ENCODE results near the gene NDFIP1.
"Not testable (repeated sequence)": the region's sequence is repeated elsewhere in the genome, so short reads cannot be mapped to it uniquely, and the experiment has no call there.

NDFIP1 gene

DNA sequence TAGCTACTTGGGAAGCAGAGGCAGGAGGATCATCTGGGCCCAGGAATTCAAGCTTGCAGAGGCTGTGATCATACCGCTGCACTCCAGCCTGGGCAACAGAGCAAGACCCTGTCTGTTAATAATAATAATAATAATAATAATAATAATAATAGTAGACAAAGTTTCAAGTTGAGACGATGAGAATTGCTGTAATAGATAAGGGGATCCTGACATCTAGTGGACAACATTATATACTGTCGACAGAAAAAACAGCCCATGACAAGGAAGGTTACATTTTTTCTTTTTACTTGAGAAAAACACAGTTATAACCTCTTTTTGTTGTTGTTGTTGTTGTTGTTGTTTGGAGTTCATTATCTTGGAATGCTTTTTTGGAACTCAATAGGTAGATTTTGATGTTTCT is 35.3 kb downstream of the NDFIP1 start:
- H3K36me3 Mint-ChIP-seq (ENCODE audit: low read depth) = peaks cover 39% of the 10 kb centered on the region
- no peaks in the 10 kb centered on the region for H3K27me3 Mint-ChIP-seq (ENCODE audit: low read depth)
- H3K4me1 Mint-ChIP-seq (ENCODE audit: low read depth) = no peaks in the 10 kb centered on the region
- H3K4me3 Mint-ChIP-seq = no peak overlapping the region
- no peak overlapping the region for H3K27ac Mint-ChIP-seq
- no peaks in the 10 kb centered on the region for H3K9me3 Mint-ChIP-seq
- no peak for DNase-seq (ENCODE audit: low spot score)

DNA sequence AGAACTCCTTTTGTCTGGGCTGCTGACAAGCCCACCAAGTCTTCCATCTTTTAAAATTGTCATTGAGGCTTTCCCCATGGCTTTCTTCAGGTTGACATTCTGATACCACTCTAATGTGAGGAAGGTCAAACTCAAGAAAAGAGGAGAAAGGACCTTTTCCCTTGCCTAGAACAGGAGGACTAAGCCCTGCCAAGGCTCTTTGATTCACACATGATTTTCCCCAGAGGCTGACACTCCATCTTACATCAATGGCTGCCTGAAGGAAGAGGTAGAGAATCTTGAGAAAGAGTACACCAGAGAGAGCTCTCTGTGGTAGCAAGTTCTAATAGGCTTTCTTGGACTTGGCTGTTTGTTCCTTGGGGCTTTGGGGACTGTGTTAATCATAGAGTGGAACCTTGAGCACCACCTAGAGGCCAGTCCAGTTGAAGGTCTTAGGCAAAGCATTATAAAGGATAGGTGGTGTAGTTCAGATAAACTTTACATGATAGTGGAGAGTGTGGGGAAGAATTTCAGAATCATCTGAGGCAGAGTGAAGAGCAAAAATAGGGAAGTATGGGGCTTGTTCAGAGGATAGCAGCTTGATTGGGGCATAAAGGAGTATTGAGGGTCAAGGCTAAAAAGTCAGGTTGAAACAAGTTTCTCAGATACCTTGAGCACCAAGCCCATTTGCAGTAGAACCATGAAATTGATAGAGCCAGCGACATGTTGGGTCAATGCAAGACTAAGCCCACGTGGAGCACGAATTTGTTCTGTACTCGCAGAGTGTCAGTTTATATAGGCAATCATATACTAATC is 36.7 kb downstream of the NDFIP1 start:
- DNase-seq (ENCODE audit: low spot score) = peak; percentile 39
- no peaks in the 10 kb centered on the region for H3K9me3 Mint-ChIP-seq
- no peaks in the 10 kb centered on the region for H3K27me3 Mint-ChIP-seq (ENCODE audit: low read depth)
- H3K27ac Mint-ChIP-seq = no peak overlapping the region
- no peaks in the 10 kb centered on the region for H3K4me1 Mint-ChIP-seq (ENCODE audit: low read depth)
- H3K4me3 Mint-ChIP-seq = no peak overlapping the region
- H3K36me3 Mint-ChIP-seq (ENCODE audit: low read depth) = peaks cover 42% of the 10 kb centered on the region

DNA sequence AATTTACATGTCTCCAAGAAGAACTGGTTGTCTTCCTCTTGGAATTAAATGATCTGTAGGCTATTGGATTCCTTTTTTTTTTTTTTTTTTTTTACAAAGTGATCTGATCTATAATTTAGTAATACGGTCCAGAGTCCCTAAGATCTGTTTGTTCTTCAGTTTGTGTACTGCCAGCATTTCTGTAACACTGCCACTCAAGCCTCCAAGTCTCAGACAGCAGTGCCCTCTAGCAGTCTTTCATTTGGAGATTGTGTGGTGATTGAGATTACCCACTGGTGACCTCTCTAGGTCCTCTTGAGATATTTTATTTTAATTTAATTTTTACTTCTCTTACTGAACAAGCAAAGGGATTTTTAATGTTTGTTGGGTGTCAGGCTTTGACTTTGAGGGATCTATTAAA is 40.8 kb downstream of the NDFIP1 start:
- Mint-ChIP-seq H3K27me3 (ENCODE audit: low read depth) (no peaks in the 10 kb centered on the region), H3K4me3 (no peak overlapping the region), H3K4me1 (ENCODE audit: low read depth) (no peaks in the 10 kb centered on the region), H3K9me3 (no peaks in the 10 kb centered on the region), H3K36me3 (ENCODE audit: low read depth) (peaks cover 32% of the 10 kb centered on the region), H3K27ac (no peak overlapping the region)
- DNase-seq (ENCODE audit: low spot score) = no peak

DNA sequence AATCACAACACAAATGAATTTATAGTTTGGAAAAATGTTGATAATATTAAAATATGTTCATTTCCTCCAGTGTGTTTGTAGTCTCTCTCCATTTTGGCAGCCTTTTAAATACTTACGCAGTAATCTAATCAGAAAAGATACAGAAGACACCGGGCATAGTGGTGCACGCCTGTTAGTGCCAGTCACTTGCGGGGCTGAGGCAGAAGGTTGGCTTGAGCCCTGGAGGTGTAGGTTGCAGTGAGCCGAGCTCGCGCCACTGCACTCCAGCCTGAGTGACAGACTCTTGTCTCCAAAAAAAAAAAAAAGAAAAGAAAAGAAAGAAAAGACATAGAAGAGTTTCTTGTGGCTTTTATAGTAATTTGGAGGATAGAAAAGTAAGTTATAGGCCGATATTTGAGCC is 41.9 kb downstream of the NDFIP1 start:
- H3K4me1 Mint-ChIP-seq (ENCODE audit: low read depth) = no peaks in the 10 kb centered on the region
- no peak overlapping the region for H3K4me3 Mint-ChIP-seq
- H3K9me3 Mint-ChIP-seq = no peaks in the 10 kb centered on the region
- H3K27ac Mint-ChIP-seq = no peak overlapping the region
- no peaks in the 10 kb centered on the region for H3K27me3 Mint-ChIP-seq (ENCODE audit: low read depth)
- peaks cover 34% of the 10 kb centered on the region for H3K36me3 Mint-ChIP-seq (ENCODE audit: low read depth)
- DNase-seq (ENCODE audit: low spot score) = no peak

GRCh38 chr5:142151436-142152383 is 43.1 kb downstream of the NDFIP1 start:
- Mint-ChIP-seq H3K9me3 (no peaks in the 10 kb centered on the region), H3K27ac (no peak overlapping the region), H3K4me3 (no peak overlapping the region), H3K36me3 (ENCODE audit: low read depth) (peaks cover 29% of the 10 kb centered on the region), H3K4me1 (ENCODE audit: low read depth) (no peaks in the 10 kb centered on the region), H3K27me3 (ENCODE audit: low read depth) (no peaks in the 10 kb centered on the region)
- DNase-seq (ENCODE audit: low spot score) = peak; percentile 20

DNA sequence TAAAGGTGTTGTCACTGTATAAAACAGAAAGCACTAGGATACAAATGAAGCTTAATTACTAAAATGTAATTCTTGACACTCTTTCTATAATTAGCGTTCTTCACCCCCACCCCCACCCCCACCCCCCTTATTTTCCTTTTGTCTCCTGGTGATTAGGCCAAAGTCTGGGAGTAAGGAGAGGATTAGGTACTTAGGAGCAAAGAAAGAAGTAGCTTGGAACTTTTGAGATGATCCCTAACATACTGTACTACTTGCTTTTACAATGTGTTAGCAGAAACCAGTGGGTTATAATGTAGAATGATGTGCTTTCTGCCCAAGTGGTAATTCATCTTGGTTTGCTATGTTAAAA is 43.8 kb downstream of the NDFIP1 start:
- no peak overlapping the region for H3K4me3 Mint-ChIP-seq
- H3K27ac Mint-ChIP-seq = no peak overlapping the region
- H3K27me3 Mint-ChIP-seq (ENCODE audit: low read depth) = no peaks in the 10 kb centered on the region
- no peaks in the 10 kb centered on the region for H3K9me3 Mint-ChIP-seq
- DNase-seq (ENCODE audit: low spot score) = no peak
- no peaks in the 10 kb centered on the region for H3K4me1 Mint-ChIP-seq (ENCODE audit: low read depth)
- peaks cover 23% of the 10 kb centered on the region for H3K36me3 Mint-ChIP-seq (ENCODE audit: low read depth)

GRCh38 chr5:142153674-142154448 is 45.3 kb downstream of the NDFIP1 start:
- no peak overlapping the region for H3K4me3 Mint-ChIP-seq
- H3K27me3 Mint-ChIP-seq (ENCODE audit: low read depth) = no peaks in the 10 kb centered on the region
- no peaks in the 10 kb centered on the region for H3K9me3 Mint-ChIP-seq
- peaks cover 15% of the 10 kb centered on the region for H3K36me3 Mint-ChIP-seq (ENCODE audit: low read depth)
- DNase-seq (ENCODE audit: low spot score) = no peak
- H3K4me1 Mint-ChIP-seq (ENCODE audit: low read depth) = no peaks in the 10 kb centered on the region
- no peak overlapping the region for H3K27ac Mint-ChIP-seq

DNA sequence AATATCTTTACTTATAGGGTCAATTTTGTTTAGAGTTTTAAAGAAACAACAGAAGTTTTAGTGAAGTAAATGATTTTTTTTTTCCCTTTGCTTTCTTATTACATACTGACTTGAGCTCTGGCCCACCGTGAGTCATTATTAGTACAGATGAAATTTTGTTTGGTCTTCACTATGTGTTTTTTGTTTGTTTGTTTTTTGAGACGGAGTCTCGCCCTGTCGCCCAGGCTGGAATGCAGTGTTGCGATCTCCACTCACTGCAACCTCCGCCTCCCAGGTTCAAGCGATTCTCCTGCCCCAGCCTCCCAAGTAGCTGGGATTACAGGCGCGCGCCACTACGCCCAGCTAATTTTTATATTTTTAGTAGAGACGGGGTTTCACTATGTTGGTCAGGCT is 45.9 kb downstream of the NDFIP1 start:
- H3K36me3 Mint-ChIP-seq (ENCODE audit: low read depth) = peaks cover 13% of the 10 kb centered on the region

GRCh38 chr5:142156839-142157463 is 48.4 kb downstream of the NDFIP1 start:
- no peaks in the 10 kb centered on the region for H3K4me1 Mint-ChIP-seq (ENCODE audit: low read depth)
- no peaks in the 10 kb centered on the region for H3K27me3 Mint-ChIP-seq (ENCODE audit: low read depth)
- no peak for DNase-seq (ENCODE audit: low spot score)
- H3K27ac Mint-ChIP-seq = no peak overlapping the region
- no peaks in the 10 kb centered on the region for H3K9me3 Mint-ChIP-seq
- peaks cover 5% of the 10 kb centered on the region for H3K36me3 Mint-ChIP-seq (ENCODE audit: low read depth)
- H3K4me3 Mint-ChIP-seq = no peak overlapping the region

More for the DNA sequence above, 45.9 kb downstream of the NDFIP1 start:
- H3K27ac Mint-ChIP-seq; H3K4me1 Mint-ChIP-seq (ENCODE audit: low read depth); H3K9me3 Mint-ChIP-seq; H3K27me3 Mint-ChIP-seq (ENCODE audit: low read depth); H3K4me3 Mint-ChIP-seq; DNase-seq (ENCODE audit: low spot score): not testable (repeated sequence)

DNA sequence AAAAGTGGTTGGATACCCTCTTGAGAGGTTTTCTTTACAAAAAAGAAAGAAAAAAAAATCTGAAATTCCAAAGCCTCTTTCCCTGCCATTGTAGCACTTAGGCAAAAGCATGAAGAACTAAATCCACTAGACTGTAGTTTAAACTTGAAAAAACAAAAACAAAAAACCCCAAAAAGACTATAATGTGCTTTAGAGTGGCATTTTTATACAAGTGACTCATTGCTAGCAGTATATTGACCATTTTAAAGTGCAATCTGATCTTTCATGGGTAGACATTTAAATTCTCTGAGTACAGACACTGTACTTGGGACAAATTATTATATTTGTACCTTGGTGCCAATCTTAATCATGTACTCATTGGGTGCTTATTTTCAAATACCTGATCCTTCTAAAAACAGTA is 50.8 kb downstream of the NDFIP1 start:
- peaks cover 2% of the 10 kb centered on the region for H3K36me3 Mint-ChIP-seq (ENCODE audit: low read depth)
- H3K4me1 Mint-ChIP-seq (ENCODE audit: low read depth) = no peaks in the 10 kb centered on the region
- no peak overlapping the region for H3K4me3 Mint-ChIP-seq
- no peaks in the 10 kb centered on the region for H3K27me3 Mint-ChIP-seq (ENCODE audit: low read depth)
- no peaks in the 10 kb centered on the region for H3K9me3 Mint-ChIP-seq
- no peak for DNase-seq (ENCODE audit: low spot score)
- no peak overlapping the region for H3K27ac Mint-ChIP-seq

- DNase-seq (ENCODE audit: low spot score) = no peak
- Mint-ChIP-seq H3K27me3 (ENCODE audit: low read depth) (no peaks in the 10 kb centered on the region), H3K36me3 (ENCODE audit: low read depth) (no peaks in the 10 kb centered on the region), H3K4me1 (ENCODE audit: low read depth) (no peaks in the 10 kb centered on the region), H3K9me3 (no peaks in the 10 kb centered on the region), H3K27ac (no peak overlapping the region), H3K4me3 (no peak overlapping the region)
Observed at GRCh38 chr5:142164315-142164714, 55.7 kb downstream of the NDFIP1 start.

- no peak overlapping the region for H3K4me3 Mint-ChIP-seq
- DNase-seq (ENCODE audit: low spot score) = no peak
- no peaks in the 10 kb centered on the region for H3K36me3 Mint-ChIP-seq (ENCODE audit: low read depth)
- H3K4me1 Mint-ChIP-seq (ENCODE audit: low read depth) = no peaks in the 10 kb centered on the region
- H3K27me3 Mint-ChIP-seq (ENCODE audit: low read depth) = no peaks in the 10 kb centered on the region
- no peak overlapping the region for H3K27ac Mint-ChIP-seq
- H3K9me3 Mint-ChIP-seq = no peaks in the 10 kb centered on the region
Observed at GRCh38 chr5:142166754-142167153, 58.2 kb downstream of the NDFIP1 start.

DNA sequence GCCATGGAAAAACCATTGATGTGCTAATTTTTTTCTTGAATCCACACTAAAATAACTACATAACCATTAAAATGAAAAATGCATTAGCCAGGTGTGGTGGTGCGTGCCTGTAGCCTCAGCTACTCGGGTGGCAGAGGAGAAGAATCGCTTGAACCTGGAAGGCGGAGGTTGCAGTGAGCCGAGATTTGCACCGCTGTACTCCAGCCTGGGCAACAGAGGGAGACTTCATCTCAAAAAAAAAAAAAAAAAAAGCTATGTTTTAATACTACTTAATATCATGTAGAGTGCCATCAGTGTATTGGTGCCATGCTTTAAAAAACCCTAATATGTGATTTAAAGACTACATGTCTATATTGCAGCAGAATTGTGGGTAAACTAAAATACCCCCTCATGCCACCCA is 58.9 kb downstream of the NDFIP1 start:
- Mint-ChIP-seq H3K4me1 (ENCODE audit: low read depth) (no peaks in the 10 kb centered on the region), H3K27me3 (ENCODE audit: low read depth) (no peaks in the 10 kb centered on the region), H3K36me3 (ENCODE audit: low read depth) (no peaks in the 10 kb centered on the region), H3K27ac (no peak overlapping the region), H3K4me3 (no peak overlapping the region), H3K9me3 (no peaks in the 10 kb centered on the region)
- DNase-seq (ENCODE audit: low spot score) = no peak

Measured in T-helper 2 cell treated with Interferon-gamma antibody and Interleukin-4, amounts not matched to agents 5 μg/mL and 100 μg/mL, for 36 hours (primary cell).